ENCODE measurements around the gene NRG3. TPM values are rescaled to one million over a fixed set of nuclear protein-coding genes. Genes with fewer than 3 reads are reported as not detected.

Gene NRG3
- total RNA-seq, 1 experiment from 2014 or later, result not detected

DNA sequence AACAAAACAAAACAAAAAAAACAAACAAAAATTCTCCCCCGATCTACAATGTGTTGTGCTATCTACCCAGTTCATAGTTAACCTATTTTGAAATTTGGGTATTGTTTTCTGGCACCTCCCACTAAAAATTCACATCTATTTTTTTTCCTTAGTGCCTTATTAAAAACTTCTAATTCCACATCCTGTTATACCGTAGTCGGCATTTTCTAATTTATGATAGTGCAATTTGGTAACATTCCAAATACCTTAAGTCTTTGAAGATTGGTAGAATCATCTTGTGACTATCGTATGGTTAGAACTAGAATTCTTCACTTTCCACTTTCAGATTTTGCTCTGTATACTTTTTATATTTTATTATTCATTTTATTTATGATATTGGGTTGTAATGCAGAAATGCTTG is 4.5 kb upstream of the NRG3 start:
- no peaks in the 10 kb centered on the region for H4K20me1 ChIP-seq (ENCODE audit: insufficient read depth)
- CTCF ChIA-PET, result no interaction called here
- POLR2A ChIA-PET, result no interaction called here
- H3K9me2 ChIP-seq (ENCODE audit: insufficient read depth), result no peaks in the 10 kb centered on the region
- H3K4me1 ChIP-seq (ENCODE audit: control insufficient read depth in 1 of 2, insufficient read depth in 2 of 2, low read length in 2 of 2), result no peaks in the 10 kb centered on the region
- ATAC-seq (no peak), DNase-seq (ENCODE audit: low read depth, low spot score) (no peak)
- H3K79me2 ChIP-seq (ENCODE audit: insufficient read depth, low read length), result no peaks in the 10 kb centered on the region
- RAD21 ChIA-PET (ENCODE audit: low non-redundant PET in 1 of 2, low total read pairs in 2 of 2, uncharacterized antibody in 2 of 2, unreplicated experiment in 2 of 2), result no interaction called here
- H3K36me3 ChIP-seq (ENCODE audit: control insufficient read depth in 1 of 2, insufficient read depth in 2 of 2, low read length in 2 of 2), result no peaks in the 10 kb centered on the region
- H3K4me3 ChIP-seq (replicated peaks in 1 of 2; ENCODE audit: low read depth in 1 of 2, low read length in 2 of 2), result no peak overlapping the region
- no peaks in the 10 kb centered on the region for H3K27me3 ChIP-seq (ENCODE audit: insufficient read depth, low read length)
- peaks cover 0 to 19% of the 10 kb centered on the region in 2 experiments; a peak in 2 of 4 replicates for H3K9me3 ChIP-seq (ENCODE audit: control insufficient read depth in 1 of 2, insufficient read depth in 1 of 2, low read depth in 1 of 2, low read length in 2 of 2)
- intact Hi-C loops (cut with micrococcal nuclease), result no loop called here
- no peak overlapping the region for H3K9ac ChIP-seq (ENCODE audit: low read length)
- H3K4me2 ChIP-seq (ENCODE audit: low read length), result no peak overlapping the region
- no peak overlapping the region for H3K27ac ChIP-seq (ENCODE audit: low read depth, low read length)
- TF ChIP-seq TCF7L2 (IDR thresholded peaks at IDR 0.05; ENCODE audit: borderline replicate concordance, extremely low read depth, insufficient read depth, insufficient read length) (no peak), RAD21 (IDR thresholded peaks at IDR 0.05; ENCODE audit: low read depth) (no peak), YY1 (IDR thresholded peaks at IDR 0.05; ENCODE audit: extremely low read depth, insufficient replicate concordance, low read depth, low read length) (no peak), MAX (IDR thresholded peaks at IDR 0.05) (no peak), ELF1 (IDR thresholded peaks at IDR 0.05; ENCODE audit: borderline replicate concordance, low read depth) (no peak), CEBPB (IDR thresholded peaks at IDR 0.05; ENCODE audit: low read depth) (no peak), ATF3 (IDR thresholded peaks at IDR 0.05) (no peak), POLR2AphosphoS5 (IDR thresholded peaks at IDR 0.05; ENCODE audit: low read depth, low read length) (no peak), EZH2phosphoT487 (IDR thresholded peaks at IDR 0.05; ENCODE audit: borderline replicate concordance) (no peak), SRF (IDR thresholded peaks at IDR 0.05; ENCODE audit: low read depth) (no peak), POLR2A (IDR thresholded peaks at IDR 0.05; ENCODE audit: borderline replicate concordance, extremely low read depth, insufficient read depth, insufficient read length) (no peak), CTCF (IDR thresholded peaks at IDR 0.05 in 2 of 3, conservative IDR thresholded peaks at IDR 0.05 in 1 of 3; ENCODE audit: borderline replicate concordance in 1 of 3, insufficient read depth in 1 of 3, low read depth in 2 of 3, low read length in 2 of 3) (no peak), EGR1 (IDR thresholded peaks at IDR 0.05; ENCODE audit: low read depth) (no peak), CBX3 (IDR thresholded peaks at IDR 0.05; ENCODE audit: low read depth) (no peak)
- no TSS peak for BruUV-seq (replicated peaks)
- no peak overlapping the region for H2AFZ ChIP-seq (ENCODE audit: low read depth, low read length, poor library complexity, severe bottlenecking)
